ENCODE measurements around the gene PIGH.
"Not testable (repeated sequence)": the region's sequence is repeated elsewhere in the genome, so short reads cannot be mapped to it uniquely, and the experiment has no call there.

PIGH gene

DNA sequence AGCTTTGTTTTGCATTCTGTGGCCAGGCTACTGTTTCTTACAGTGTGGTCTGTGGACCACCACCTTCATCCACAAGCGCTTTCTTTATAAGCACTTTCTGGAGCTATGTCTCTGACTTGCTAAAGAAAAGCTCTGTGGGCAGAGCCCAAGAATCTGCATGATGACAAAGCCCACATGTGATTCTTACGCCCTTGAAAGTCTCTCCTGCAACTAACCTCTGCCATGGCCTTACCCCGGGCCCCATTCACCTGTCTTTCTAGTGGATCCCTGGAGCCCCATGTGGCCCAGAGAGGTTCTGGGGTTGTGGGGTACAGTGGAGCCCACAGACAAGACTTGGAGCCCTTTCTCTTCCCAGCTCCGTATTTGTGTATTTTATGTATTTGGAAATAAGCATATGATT, 50.3 kb downstream of the PIGH start:
- no peaks in the 10 kb centered on the region for H3K9me3 ChIP-seq (ENCODE audit: insufficient read depth, low read length)
- DNase-seq (ENCODE audit: low read depth, low spot score) = no peak
- TF ChIP-seq SUZ12 (IDR thresholded peaks at IDR 0.05; ENCODE audit: extremely low read depth, insufficient read depth, insufficient read length) = no peak
- TF ChIP-seq ZNF274 (IDR thresholded peaks at IDR 0.05; ENCODE audit: low read depth, low read length) = no peak
- no peak for TF ChIP-seq YY1 (IDR thresholded peaks at IDR 0.05; ENCODE audit: insufficient read depth, insufficient read length)
- H3K4me1 ChIP-seq (ENCODE audit: insufficient read depth, insufficient read length) = no peaks in the 10 kb centered on the region
- no peaks in the 10 kb centered on the region for H3K36me3 ChIP-seq (ENCODE audit: insufficient read depth, insufficient read length, low read length)
- no peak overlapping the region for H3K4me3 ChIP-seq (ENCODE audit: insufficient read length, low read depth)
- H3K27me3 ChIP-seq (ENCODE audit: insufficient read depth, insufficient read length) = no peaks in the 10 kb centered on the region
- H3K9ac ChIP-seq (ENCODE audit: insufficient read length, low read depth) = no peak overlapping the region

DNA sequence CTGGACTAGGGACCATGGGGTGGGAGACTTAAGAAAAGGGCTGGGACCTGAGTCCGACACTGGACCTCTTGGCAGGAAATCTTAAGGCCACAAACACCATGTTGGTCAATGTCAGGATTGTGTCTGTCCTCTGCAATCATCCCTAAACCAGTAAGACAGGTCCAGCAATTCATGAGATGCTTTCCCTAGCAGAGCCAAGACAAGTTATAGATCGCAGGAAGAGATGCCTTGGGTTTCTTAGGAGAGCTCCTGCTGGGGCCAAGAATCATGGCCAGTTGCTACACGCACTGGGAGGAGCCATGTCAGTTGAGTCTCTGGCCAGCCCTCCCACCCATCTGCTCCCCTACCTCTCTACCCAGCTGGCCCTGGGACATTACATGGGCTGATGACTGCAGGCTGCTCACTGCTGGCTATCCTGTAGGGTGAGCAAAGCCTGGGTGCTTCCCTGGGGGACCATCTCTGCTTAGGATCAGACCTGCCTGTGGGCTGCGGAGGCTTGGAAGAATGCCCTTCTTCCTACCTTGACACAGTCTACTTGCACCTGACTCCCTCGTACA, 52.8 kb downstream of the PIGH start:
- Histone ChIP-seq H3K36me3 (ENCODE audit: insufficient read depth, insufficient read length, low read length) (no peaks in the 10 kb centered on the region), H3K9me3 (ENCODE audit: insufficient read depth, low read length) (no peaks in the 10 kb centered on the region), H3K4me1 (ENCODE audit: insufficient read depth, insufficient read length) (no peaks in the 10 kb centered on the region), H3K4me3 (ENCODE audit: insufficient read length, low read depth) (no peak overlapping the region), H3K27me3 (ENCODE audit: insufficient read depth, insufficient read length) (no peaks in the 10 kb centered on the region), H3K9ac (ENCODE audit: insufficient read length, low read depth) (no peak overlapping the region)
- no peak for DNase-seq (ENCODE audit: low read depth, low spot score)
- TF ChIP-seq SUZ12 (IDR thresholded peaks at IDR 0.05; ENCODE audit: extremely low read depth, insufficient read depth, insufficient read length) (no peak), ZNF274 (IDR thresholded peaks at IDR 0.05; ENCODE audit: low read depth, low read length) (no peak), YY1 (IDR thresholded peaks at IDR 0.05; ENCODE audit: insufficient read depth, insufficient read length) (no peak)

DNA sequence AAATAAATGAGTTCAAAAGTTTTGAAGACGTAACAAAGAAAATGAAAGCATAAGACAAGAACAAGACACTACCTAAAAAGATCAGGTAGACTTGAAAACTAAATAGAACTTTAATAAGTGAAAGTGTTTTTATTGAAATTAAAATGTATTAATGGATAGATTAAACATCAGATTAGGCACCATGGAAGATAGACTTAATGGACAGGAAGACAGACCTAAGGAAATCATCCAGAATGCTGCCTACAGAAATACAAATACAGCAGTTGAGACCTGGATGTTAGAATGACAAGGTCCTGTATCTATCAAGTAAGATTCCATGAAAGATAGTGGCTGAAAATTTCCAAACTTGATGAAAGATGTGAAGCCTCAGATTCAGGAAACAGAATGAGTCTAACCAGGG, 55.5 kb downstream of the PIGH start:
- no peaks in the 10 kb centered on the region for H3K27me3 ChIP-seq (ENCODE audit: insufficient read depth, insufficient read length)
- H3K36me3 ChIP-seq (ENCODE audit: insufficient read depth, insufficient read length, low read length) = no peaks in the 10 kb centered on the region
- no peak for DNase-seq (ENCODE audit: low read depth, low spot score)
- no peak overlapping the region for H3K4me3 ChIP-seq (ENCODE audit: insufficient read length, low read depth)
- no peak overlapping the region for H3K9ac ChIP-seq (ENCODE audit: insufficient read length, low read depth)
- peaks cover 2% of the 10 kb centered on the region for H3K4me1 ChIP-seq (ENCODE audit: insufficient read depth, insufficient read length)
- TF ChIP-seq SUZ12 (IDR thresholded peaks at IDR 0.05; ENCODE audit: extremely low read depth, insufficient read depth, insufficient read length) (no peak), ZNF274 (IDR thresholded peaks at IDR 0.05; ENCODE audit: low read depth, low read length) (no peak), YY1 (IDR thresholded peaks at IDR 0.05; ENCODE audit: insufficient read depth, insufficient read length) (no peak)
- no peaks in the 10 kb centered on the region for H3K9me3 ChIP-seq (ENCODE audit: insufficient read depth, low read length)

DNA sequence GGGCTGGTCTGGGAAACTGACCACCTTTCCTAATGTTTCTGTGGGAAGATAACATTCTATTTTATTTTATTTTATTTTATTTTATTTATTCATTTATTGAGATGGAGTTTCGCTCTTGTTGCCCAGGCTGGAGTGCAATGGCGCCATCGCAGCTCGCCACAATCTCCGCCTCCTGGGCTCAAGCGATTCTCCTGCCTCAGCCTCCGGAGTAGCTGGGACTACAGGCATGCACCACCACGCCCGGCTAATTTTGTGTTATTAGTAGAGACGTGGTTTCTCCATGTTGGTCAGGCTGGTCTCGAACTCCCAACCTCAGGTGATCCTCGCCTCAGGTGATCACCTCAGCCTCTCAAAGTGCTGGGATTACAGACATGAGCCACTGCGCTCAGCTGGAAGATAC, 57.4 kb downstream of the PIGH start:
- H3K4me3 ChIP-seq (ENCODE audit: insufficient read length, low read depth) = not testable (repeated sequence)

DNA sequence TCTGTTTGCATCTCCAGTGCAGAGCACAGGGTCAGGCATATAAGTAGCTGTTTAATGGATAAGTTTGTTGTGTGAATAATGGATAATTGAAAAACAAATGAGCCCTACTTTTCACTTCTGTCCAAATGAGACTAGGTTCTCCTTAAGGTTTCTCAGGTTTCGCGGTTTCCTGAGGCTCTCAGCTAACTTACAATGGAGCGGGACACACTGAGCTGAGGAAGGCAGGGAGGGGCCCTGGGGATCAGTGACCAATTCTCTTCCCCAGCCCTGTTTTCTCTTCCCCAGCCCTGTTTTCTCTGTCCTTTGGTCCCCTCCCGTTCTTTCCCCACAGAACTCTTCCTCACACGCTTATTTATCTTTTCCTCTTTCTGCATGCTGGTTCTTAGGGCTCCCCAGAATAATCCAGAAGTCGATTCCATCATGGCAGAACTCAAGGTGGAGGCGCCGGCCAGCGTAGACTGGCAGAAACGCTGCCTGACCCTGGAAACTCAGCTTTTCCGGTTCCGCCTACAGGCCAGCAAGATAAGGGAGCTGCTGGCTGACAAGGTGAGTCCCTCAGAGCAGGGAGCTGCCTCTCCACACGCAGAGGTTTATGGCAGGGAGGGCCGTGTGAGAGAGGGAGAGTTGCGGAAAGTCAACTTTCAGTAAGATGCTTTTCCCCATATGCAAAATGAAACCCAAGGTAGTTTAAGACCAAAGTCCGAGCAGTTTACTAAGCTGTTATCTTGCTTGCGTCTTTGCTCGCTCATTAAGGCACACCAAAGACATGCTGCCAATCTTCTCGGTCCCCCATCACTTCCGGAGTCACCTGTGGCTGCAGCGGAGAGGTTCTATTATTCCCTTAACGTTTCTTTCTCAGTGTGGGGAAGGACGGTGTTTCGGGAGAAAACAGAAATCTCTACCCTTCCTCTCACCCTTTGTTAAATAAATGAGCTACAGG, 58.4 kb downstream of the PIGH start:
- H3K36me3 ChIP-seq (ENCODE audit: insufficient read depth, insufficient read length, low read length) = no peaks in the 10 kb centered on the region
- no peaks in the 10 kb centered on the region for H3K9me3 ChIP-seq (ENCODE audit: insufficient read depth, low read length)
- peaks cover 2% of the 10 kb centered on the region for H3K4me1 ChIP-seq (ENCODE audit: insufficient read depth, insufficient read length)
- no peaks in the 10 kb centered on the region for H3K27me3 ChIP-seq (ENCODE audit: insufficient read depth, insufficient read length)
- DNase-seq (ENCODE audit: low read depth, low spot score) = no peak
- no peak for TF ChIP-seq YY1 (IDR thresholded peaks at IDR 0.05; ENCODE audit: insufficient read depth, insufficient read length)
- TF ChIP-seq ZNF274 (IDR thresholded peaks at IDR 0.05; ENCODE audit: low read depth, low read length) = no peak
- TF ChIP-seq SUZ12 (IDR thresholded peaks at IDR 0.05; ENCODE audit: extremely low read depth, insufficient read depth, insufficient read length) = no peak
- no peak overlapping the region for H3K4me3 ChIP-seq (ENCODE audit: insufficient read length, low read depth)
- H3K9ac ChIP-seq (ENCODE audit: insufficient read length, low read depth) = no peak overlapping the region

More for the DNA sequence above, 57.4 kb downstream of the PIGH start:
- H3K4me1 ChIP-seq (ENCODE audit: insufficient read depth, insufficient read length); H3K36me3 ChIP-seq (ENCODE audit: insufficient read depth, insufficient read length, low read length); H3K9ac ChIP-seq (ENCODE audit: insufficient read length, low read depth); H3K27me3 ChIP-seq (ENCODE audit: insufficient read depth, insufficient read length); H3K9me3 ChIP-seq (ENCODE audit: insufficient read depth, low read length); DNase-seq (ENCODE audit: low read depth, low spot score): not testable (repeated sequence)

All from NT2/D1 (cell line).